Kidney (tissue), 14 donors: ENCODE results near the gene SUB1. TPM values are rescaled to one million over a fixed set of nuclear protein-coding genes. Genes with fewer than 3 reads are reported as not detected.

Experiments
- DNase-seq, 5 donors: peaks; one replicate each; pipeline ENCODE4 v3.0.0-alpha.2; 2013 to 2020
- FAIRE-seq: peaks from 2 replicates; lab custom pipeline; 2012; peaks lifted over from hg19 to GRCh38; lab: Jason Lieb, UNC
- H3K27ac ChIP-seq, 2 donors: one replicate each; pipeline ENCODE4 v1.7.0; 2013; ENCODE audit warnings: low read depth in 2 of 2, low read length in 2 of 2, inconsistent platforms in 1 of 2
- H3K27me3 ChIP-seq: one replicate; pipeline ENCODE4 v1.7.1; 2013; ENCODE audit warnings: low read length, inconsistent platforms; ENCODE audit not compliant: control insufficient read depth, insufficient read depth
- H3K36me3 ChIP-seq, 3 donors: one replicate each; pipeline versions ENCODE4 v1.7.0 to v1.7.1; 2013; ENCODE audit warnings: low read length in 3 of 3, control low read depth in 1 of 3, inconsistent platforms in 1 of 3; ENCODE audit not compliant: insufficient read depth in 3 of 3, control insufficient read depth in 2 of 3
- H3K4me1 ChIP-seq, 3 donors: one replicate each; pipeline versions ENCODE4 v1.7.0 to v1.7.1; 2013; ENCODE audit warnings: low read length in 3 of 3, inconsistent platforms in 1 of 3, low read depth in 1 of 3; ENCODE audit not compliant: control insufficient read depth in 2 of 3, insufficient read depth in 2 of 3
- H3K4me3 ChIP-seq, 3 donors: one replicate each; pipeline versions ENCODE4 v1.7.0 to v1.8.1; 2013; ENCODE audit warnings: low read length in 3 of 3, control low read depth in 1 of 3, inconsistent platforms in 1 of 3
- H3K9ac ChIP-seq, 3 donors: one replicate each; pipeline versions ENCODE4 v1.7.0 to v1.7.1; 2013; ENCODE audit warnings: low read length in 3 of 3, control low read depth in 1 of 3, inconsistent platforms in 1 of 3
- H3K9me3 ChIP-seq, 3 donors: one replicate each; pipeline versions ENCODE4 v1.7.0 to v1.7.1; 2013; ENCODE audit warnings: low read length in 3 of 3, control low read depth in 1 of 3, inconsistent platforms in 1 of 3; ENCODE audit not compliant: control insufficient read depth in 2 of 3, insufficient read depth in 1 of 3
- intact Hi-C: fragments of 100-400 bp; cut with DNase I; formaldehyde crosslinking; loops from one replicate; pipeline ENCODE4 v1.11.1; 2022
- polyA plus RNA-seq: library from polyadenylated mRNA; stranded (reverse); fragments of 350-450 nt; fragmentation: Illumina TruSeq; extraction: RNeasy Lipid Tissue Mini Kit (QIAGEN cat#74804); gene quantifications from one replicate; pipeline ENCODE4 v1.2.3, GENCODE V29; 2014; ENCODE audit warnings: low read depth, low replicate concordance; ENCODE audit not compliant: insufficient read depth
- total RNA-seq: library from RNA; stranded (reverse); fragmentation: NEBNext Ultra II Directional; extraction: Animal tissue kit (Norgen Biotek cat#: 25700); gene quantifications from one replicate; pipeline ENCODE4 v1.2.1, GENCODE V29; 2021
- TF ChIP-seq, protein P1 (sequence below): IDR thresholded peaks from 3 replicates; pipeline ENCODE4 v1.5.1; 2012; ENCODE audit warnings: mild to moderate bottlenecking, moderate library complexity, borderline replicate concordance; ENCODE audit not compliant: insufficient read depth; ENCODE audit errors: extremely low read depth
- donor health status: control.
- donor health status: control.
- donor health status: control.
- donor health status: control.
- donor health status: control.
- donor health status: DM: yes; HTN: yes; CAD: no.
- donor health status: Normal renal cell carcinoma (clear cell type).

The SUB1 gene
- total and polyA plus RNA-seq, 2 donors from 2014 or later = 167 to 292 TPM

DNA sequence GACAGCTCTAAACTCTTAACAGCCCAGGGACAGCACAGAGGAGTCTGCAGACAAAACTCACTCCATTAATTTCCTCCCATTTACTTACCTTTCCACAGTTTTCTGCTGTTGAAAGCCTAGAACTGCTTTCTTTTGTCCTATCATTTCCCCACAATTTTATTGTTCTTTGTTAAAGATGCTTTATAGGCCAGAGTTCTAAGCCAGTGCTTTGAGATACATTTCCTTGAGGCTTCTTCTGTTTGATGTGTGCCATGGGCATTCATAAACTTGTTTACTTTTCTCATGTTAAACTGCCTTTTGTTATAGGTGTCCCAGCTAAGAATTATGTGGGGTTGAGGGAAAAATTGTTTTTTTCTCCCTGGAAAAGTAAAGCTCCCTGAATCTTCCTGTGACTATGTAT is 25.9 kb upstream of the SUB1 start:
- no peaks in the 10 kb centered on the region for H3K36me3 ChIP-seq
- H3K9me3 ChIP-seq = no peaks in the 10 kb centered on the region
- H3K9ac ChIP-seq = no peak overlapping the region
- DNase-seq = peak in 1 of 5 donors; percentile 22
- TF ChIP-seq, protein P1, sequence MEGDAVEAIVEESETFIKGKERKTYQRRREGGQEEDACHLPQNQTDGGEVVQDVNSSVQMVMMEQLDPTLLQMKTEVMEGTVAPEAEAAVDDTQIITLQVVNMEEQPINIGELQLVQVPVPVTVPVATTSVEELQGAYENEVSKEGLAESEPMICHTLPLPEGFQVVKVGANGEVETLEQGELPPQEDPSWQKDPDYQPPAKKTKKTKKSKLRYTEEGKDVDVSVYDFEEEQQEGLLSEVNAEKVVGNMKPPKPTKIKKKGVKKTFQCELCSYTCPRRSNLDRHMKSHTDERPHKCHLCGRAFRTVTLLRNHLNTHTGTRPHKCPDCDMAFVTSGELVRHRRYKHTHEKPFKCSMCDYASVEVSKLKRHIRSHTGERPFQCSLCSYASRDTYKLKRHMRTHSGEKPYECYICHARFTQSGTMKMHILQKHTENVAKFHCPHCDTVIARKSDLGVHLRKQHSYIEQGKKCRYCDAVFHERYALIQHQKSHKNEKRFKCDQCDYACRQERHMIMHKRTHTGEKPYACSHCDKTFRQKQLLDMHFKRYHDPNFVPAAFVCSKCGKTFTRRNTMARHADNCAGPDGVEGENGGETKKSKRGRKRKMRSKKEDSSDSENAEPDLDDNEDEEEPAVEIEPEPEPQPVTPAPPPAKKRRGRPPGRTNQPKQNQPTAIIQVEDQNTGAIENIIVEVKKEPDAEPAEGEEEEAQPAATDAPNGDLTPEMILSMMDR = no peak
- intact Hi-C loops = no loop called here
- no peaks in the 10 kb centered on the region for H3K4me1 ChIP-seq
- no peak overlapping the region for H3K4me3 ChIP-seq
- no peak overlapping the region for H3K27ac ChIP-seq
- no peak for FAIRE-seq
- H3K27me3 ChIP-seq = no peaks in the 10 kb centered on the region

DNA sequence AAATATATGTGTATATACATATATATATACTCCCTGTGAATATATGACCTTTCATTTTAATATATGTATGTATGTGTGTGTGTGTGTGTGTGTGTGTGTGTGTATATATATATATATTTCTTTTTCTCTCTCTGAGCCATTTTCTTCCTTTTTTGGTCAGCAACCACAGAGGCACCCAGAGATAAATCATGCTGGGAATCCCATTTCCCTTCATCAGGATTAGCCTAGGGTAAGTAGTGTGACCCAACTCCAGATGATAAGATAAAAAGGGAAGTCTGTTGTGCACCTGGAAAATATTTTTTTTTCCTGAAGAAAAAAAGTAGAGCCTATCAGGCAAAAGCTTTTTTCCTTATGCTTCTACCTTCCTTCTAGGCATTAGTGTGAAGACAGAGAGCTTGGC is 25.4 kb upstream of the SUB1 start:
- no peak overlapping the region for H3K9ac ChIP-seq
- TF ChIP-seq, protein P1 = no peak
- H3K9me3 ChIP-seq = no peaks in the 10 kb centered on the region
- H3K4me3 ChIP-seq = no peak overlapping the region
- DNase-seq (no peak), FAIRE-seq (no peak)
- H3K4me1 ChIP-seq = no peaks in the 10 kb centered on the region
- H3K36me3 ChIP-seq = no peaks in the 10 kb centered on the region
- no peak overlapping the region for H3K27ac ChIP-seq
- no peaks in the 10 kb centered on the region for H3K27me3 ChIP-seq
- intact Hi-C loops = no loop called here

DNA sequence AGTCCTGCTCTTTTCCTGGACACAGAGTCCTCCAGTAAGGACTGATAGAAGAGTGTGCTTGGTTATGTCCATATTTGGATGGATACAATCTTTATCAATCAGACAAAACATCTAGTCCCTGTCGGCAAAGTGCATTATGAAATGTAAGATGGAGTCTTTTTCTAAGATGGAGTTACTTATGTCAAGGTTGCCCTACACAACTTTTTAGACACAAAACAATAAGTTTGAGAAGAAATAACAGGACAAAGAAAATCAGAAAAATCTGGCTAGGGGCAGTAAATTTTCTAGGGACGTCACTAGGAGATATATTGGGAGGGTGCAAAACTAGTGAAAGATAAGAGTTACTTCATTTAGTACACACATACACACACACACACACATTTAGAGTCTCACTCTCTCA is 23.3 kb upstream of the SUB1 start:
- TF ChIP-seq, protein P1 = no peak
- DNase-seq (no peak), FAIRE-seq (no peak)
- intact Hi-C loops = no loop called here
- no peak overlapping the region for H3K27ac ChIP-seq
- no peak overlapping the region for H3K9ac ChIP-seq
- H3K4me3 ChIP-seq = no peak overlapping the region
- H3K36me3 ChIP-seq = no peaks in the 10 kb centered on the region
- no peaks in the 10 kb centered on the region for H3K27me3 ChIP-seq
- H3K9me3 ChIP-seq = peaks cover 0 to 7% (median 0%) of the 10 kb centered on the region in 3 donors
- no peaks in the 10 kb centered on the region for H3K4me1 ChIP-seq

DNA sequence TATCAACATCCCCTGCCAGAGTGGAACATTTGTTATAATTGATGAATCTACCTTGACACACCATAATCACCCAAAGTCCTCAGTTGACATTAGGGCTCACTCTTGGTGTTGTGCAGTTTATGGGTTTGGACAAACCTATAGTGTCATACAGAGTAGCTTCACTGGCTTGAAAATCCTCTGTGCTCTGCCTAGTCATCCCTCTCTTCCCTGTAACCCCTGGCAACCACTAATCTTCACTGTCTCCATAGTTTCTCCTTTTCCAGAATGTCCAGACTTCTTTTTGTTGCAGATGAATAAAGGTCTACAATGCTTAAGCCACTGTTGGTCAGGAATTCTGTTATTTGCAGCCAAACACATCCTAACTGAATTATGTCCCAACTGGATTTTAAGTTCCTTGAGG is 22.5 kb upstream of the SUB1 start:
- Histone ChIP-seq H3K36me3 (no peaks in the 10 kb centered on the region), H3K27me3 (no peaks in the 10 kb centered on the region), H3K4me3 (no peak overlapping the region), H3K9me3 (peaks cover 0 to 8% (median 0%) of the 10 kb centered on the region in 3 donors), H3K27ac (no peak overlapping the region), H3K4me1 (no peaks in the 10 kb centered on the region), H3K9ac (no peak overlapping the region)
- TF ChIP-seq, protein P1 = no peak
- no peak for DNase-seq
- FAIRE-seq = no peak
- intact Hi-C loops = no loop called here
